ENCODE data around the gene INTS2. TPM values are rescaled to one million over a fixed set of nuclear protein-coding genes. Genes with fewer than 3 reads are reported as not detected.

INTS2 gene
- total RNA-seq, 2 experiments from 2014 or later, result 8.5 to 8.7 TPM

DNA sequence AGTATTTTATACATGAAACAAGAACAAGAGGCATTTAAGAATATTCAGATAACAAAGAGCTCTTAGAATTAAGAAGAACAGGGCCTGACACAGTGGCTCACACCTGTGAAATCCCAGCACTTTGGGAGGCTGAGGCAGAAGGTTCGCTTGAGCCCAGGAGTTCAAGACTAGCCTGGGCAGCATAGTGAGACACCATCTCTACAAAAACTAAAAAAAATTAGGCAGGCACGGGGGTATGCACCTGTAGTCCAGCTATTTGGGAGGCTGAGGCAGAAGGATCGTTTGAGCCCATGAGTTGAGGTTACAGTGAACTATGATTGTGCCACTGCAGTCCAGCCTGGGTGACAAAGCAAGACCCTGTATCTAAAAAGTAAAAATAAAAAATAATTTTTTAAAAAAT lies 52.0 kb downstream of the INTS2 start:
- no peak for TF ChIP-seq CTCF (IDR thresholded peaks at IDR 0.05)
- Histone ChIP-seq H3K27me3 (ENCODE audit: control insufficient read depth in 1 of 2, insufficient read depth in 2 of 2, low read length in 2 of 2) (no peaks in the 10 kb centered on the region), H3K9me3 (ENCODE audit: control insufficient read depth in 1 of 2, insufficient read depth in 1 of 2, low read length in 2 of 2) (no peaks in the 10 kb centered on the region), H3K27ac (ENCODE audit: low read depth in 1 of 2, low read length in 2 of 2) (no peak overlapping the region), H3K36me3 (ENCODE audit: insufficient read depth, low read length) (peaks cover 48% of the 10 kb centered on the region), H3K4me3 (ENCODE audit: low read length) (no peak overlapping the region), H3K4me1 (ENCODE audit: insufficient read depth, low read length) (no peaks in the 10 kb centered on the region)
- peaks cover 75% of the 10 kb centered on the region for H3K36me3 Mint-ChIP-seq (ENCODE audit: low read depth)
- no peak overlapping the region for H3K4me3 Mint-ChIP-seq
- ATAC-seq (ENCODE audit: poor library complexity) (no peak), DNase-seq (no peak)
- intact Hi-C loops (cut with DNase I, micrococcal nuclease), result no loop called here
- ChIA-PET CTCF (no interaction called here), POLR2A (no interaction called here)
- H3K27ac Mint-ChIP-seq, result no peak overlapping the region
- no peaks in the 10 kb centered on the region for H3K9me3 Mint-ChIP-seq
- H3K27me3 Mint-ChIP-seq, result no peaks in the 10 kb centered on the region
- H3K4me1 Mint-ChIP-seq (ENCODE audit: low read depth), result peaks cover 5% of the 10 kb centered on the region

- ATAC-seq (ENCODE audit: poor library complexity), result no peak
- Histone ChIP-seq H3K27me3 (ENCODE audit: control insufficient read depth in 1 of 2, insufficient read depth in 2 of 2, low read length in 2 of 2) (no peaks in the 10 kb centered on the region), H3K36me3 (ENCODE audit: insufficient read depth, low read length) (peaks cover 49% of the 10 kb centered on the region), H3K4me3 (ENCODE audit: low read length) (no peak overlapping the region), H3K27ac (ENCODE audit: low read depth in 1 of 2, low read length in 2 of 2) (no peak overlapping the region), H3K4me1 (ENCODE audit: insufficient read depth, low read length) (no peaks in the 10 kb centered on the region), H3K9me3 (ENCODE audit: control insufficient read depth in 1 of 2, insufficient read depth in 1 of 2, low read length in 2 of 2) (no peaks in the 10 kb centered on the region)
- H3K4me1 Mint-ChIP-seq (ENCODE audit: low read depth), result peaks cover 5% of the 10 kb centered on the region
- H3K27ac Mint-ChIP-seq, result no peak overlapping the region
- no peaks in the 10 kb centered on the region for H3K27me3 Mint-ChIP-seq
- H3K4me3 Mint-ChIP-seq, result no peak overlapping the region
- DNase-seq, result no peak
- H3K36me3 Mint-ChIP-seq (ENCODE audit: low read depth), result peaks cover 75% of the 10 kb centered on the region
- ChIA-PET CTCF (no interaction called here), POLR2A (no interaction called here)
- H3K9me3 Mint-ChIP-seq, result no peaks in the 10 kb centered on the region
- intact Hi-C loops (cut with DNase I, micrococcal nuclease), result no loop called here
- TF ChIP-seq CTCF (IDR thresholded peaks at IDR 0.05), result no peak
Observed at GRCh38 chr17:61875285-61875684, 52.5 kb downstream of the INTS2 start.

- Histone ChIP-seq H3K4me3 (ENCODE audit: low read length) (no peak overlapping the region), H3K27ac (ENCODE audit: low read depth in 1 of 2, low read length in 2 of 2) (no peak overlapping the region), H3K27me3 (ENCODE audit: control insufficient read depth in 1 of 2, insufficient read depth in 2 of 2, low read length in 2 of 2) (no peaks in the 10 kb centered on the region), H3K36me3 (ENCODE audit: insufficient read depth, low read length) (peaks cover 53% of the 10 kb centered on the region), H3K9me3 (ENCODE audit: control insufficient read depth in 1 of 2, insufficient read depth in 1 of 2, low read length in 2 of 2) (no peaks in the 10 kb centered on the region), H3K4me1 (ENCODE audit: insufficient read depth, low read length) (no peaks in the 10 kb centered on the region)
- H3K4me3 Mint-ChIP-seq, result no peak overlapping the region
- intact Hi-C loops (cut with DNase I, micrococcal nuclease), result no loop called here
- CTCF ChIA-PET, result no interaction called here
- H3K9me3 Mint-ChIP-seq, result no peaks in the 10 kb centered on the region
- DNase-seq (no peak), ATAC-seq (ENCODE audit: poor library complexity) (no peak)
- POLR2A ChIA-PET, result interaction anchor here (3.3 kb wide), 1 partner anchor 11 kb away, joined by 18 read pairs; the partner anchor contains the start of gene BRIP1
- TF ChIP-seq CTCF (IDR thresholded peaks at IDR 0.05), result no peak
- peaks cover 75% of the 10 kb centered on the region for H3K36me3 Mint-ChIP-seq (ENCODE audit: low read depth)
- no peak overlapping the region for H3K27ac Mint-ChIP-seq
- H3K27me3 Mint-ChIP-seq, result no peaks in the 10 kb centered on the region
- peaks cover 5% of the 10 kb centered on the region for H3K4me1 Mint-ChIP-seq (ENCODE audit: low read depth)
Observed at GRCh38 chr17:61874075-61874474, 53.7 kb downstream of the INTS2 start.
